Breast epithelium (tissue), 4 donors: ENCODE measurements around the gene GCG. TPM values are rescaled to one million over a fixed set of nuclear protein-coding genes. Genes with fewer than 3 reads are reported as not detected.
A peak's percentile ranks its signal among the peaks of the same experiment; 100 is the strongest.

Source experiments
- DNase-seq, 2 donors: peaks; one replicate each; pipeline ENCODE4 v3.0.0-alpha.2; 2019; ENCODE audit warnings: low spot score in 2 of 2
- H3K27ac ChIP-seq, 2 donors: fragments of 200-600 bp; sonication (generic) in 1 of 2; one replicate each; pipeline ENCODE4 v1.5.1; 2016 to 2019; ENCODE audit warnings: mild to moderate bottlenecking in 1 of 2
- H3K27me3 ChIP-seq, 2 donors: fragments of 200-600 bp; sonication (generic) in 1 of 2; one replicate each; pipeline versions ENCODE4 v1.5.1 to v1.6.0; 2017 to 2019; ENCODE audit warnings: control low read depth in 1 of 2, mild to moderate bottlenecking in 1 of 2
- H3K36me3 ChIP-seq: fragments of 200-600 bp; one replicate; pipeline ENCODE4 v1.5.1; 2019
- H3K4me1 ChIP-seq, 2 donors: fragments of 200-600 bp; sonication (generic); one replicate each; pipeline ENCODE4 v1.5.1; 2016 to 2019; ENCODE audit warnings: control low read depth in 1 of 2
- H3K4me3 ChIP-seq, 3 donors: fragments of 200-600 bp; sonication (generic); 1 replicate in 2 of 3; 2 replicates in 1 of 3; pipeline ENCODE4 v1.5.1; 2016 to 2019; ENCODE audit warnings: mild to moderate bottlenecking in 3 of 3, moderate library complexity in 2 of 3
- H3K9me3 ChIP-seq, 2 donors: fragments of 200-600 bp; sonication (generic) in 1 of 2; one replicate each; pipeline ENCODE4 v1.5.1; 2016 to 2019; ENCODE audit warnings: control low read depth in 1 of 2
- CTCF ChIP-seq, 3 donors: fragments of 450-650 bp; IDR thresholded peaks; one replicate each; pipeline ENCODE4 v1.5.1; 2016 to 2017; ENCODE audit warnings: antibody characterized with exemption in 3 of 3, mild to moderate bottlenecking in 3 of 3, moderate library complexity in 3 of 3
- POLR2A ChIP-seq: fragments of 450-650 bp; IDR thresholded peaks from one replicate; pipeline ENCODE4 v1.6.1; 2016; ENCODE audit warnings: antibody characterized with exemption, mild to moderate bottlenecking, moderate library complexity
- POLR2AphosphoS5 ChIP-seq, 3 donors: sonication (generic); formaldehyde crosslinking; IDR thresholded peaks; one replicate each; pipeline ENCODE4 v1.6.1; 2017; ENCODE audit warnings: antibody characterized with exemption in 3 of 3
- intact Hi-C: fragments of 100-400 bp; cut with DNase I; formaldehyde crosslinking; loops from one replicate; pipeline ENCODE4 v1.15.1; 2023; ENCODE audit warnings: low total_unique reads
- total RNA-seq, 3 donors: library from RNA; depleted of rRNA; stranded (reverse); fragments of >200 nt; gene quantifications; one replicate each; pipeline ENCODE4 v1.1.0, GENCODE V29; 2016

Gene GCG
- total RNA-seq, 3 donors from 2014 or later = not detected

GRCh38 chr2:162123806-162124758, 28.0 kb downstream of the GCG start:
- Histone ChIP-seq H3K4me3 (no peak overlapping the region), H3K36me3 (no peaks in the 10 kb centered on the region), H3K4me1 (no peaks in the 10 kb centered on the region), H3K9me3 (no peaks in the 10 kb centered on the region), H3K27ac (no peak overlapping the region), H3K27me3 (no peaks in the 10 kb centered on the region)
- no peak for DNase-seq
- intact Hi-C loops = no loop called here
- TF ChIP-seq POLR2A (no peak), CTCF (IDR thresholded peaks at IDR 0.05) (peak; percentile 66 to 68 (median 66)), POLR2AphosphoS5 (IDR thresholded peaks at IDR 0.05) (no peak)

GRCh38 chr2:162118166-162119031, 33.6 kb downstream of the GCG start:
- Histone ChIP-seq H3K4me3 (peak overlapping the region in 1 of 3 donors; percentile 54), H3K4me1 (peaks cover 0 to 4% of the 10 kb centered on the region in 2 donors), H3K36me3 (no peaks in the 10 kb centered on the region), H3K9me3 (no peaks in the 10 kb centered on the region), H3K27me3 (no peaks in the 10 kb centered on the region), H3K27ac (peak overlapping the region; percentile 63 to 84)
- intact Hi-C loops = no loop called here
- peak in 1 of 2 donors; percentile 33 for DNase-seq
- TF ChIP-seq POLR2A = no peak

GRCh38 chr2:162116352-162116751, 35.7 kb downstream of the GCG start:
- Histone ChIP-seq H3K27me3 (no peaks in the 10 kb centered on the region), H3K4me3 (no peak overlapping the region), H3K9me3 (no peaks in the 10 kb centered on the region), H3K27ac (no peak overlapping the region), H3K4me1 (peaks cover 0 to 4% of the 10 kb centered on the region in 2 donors), H3K36me3 (no peaks in the 10 kb centered on the region)
- intact Hi-C loops = no loop called here
- no peak for DNase-seq
- TF ChIP-seq POLR2AphosphoS5 (IDR thresholded peaks at IDR 0.05) = no peak
- no peak for TF ChIP-seq CTCF (IDR thresholded peaks at IDR 0.05)
- no peak for TF ChIP-seq POLR2A

GRCh38 chr2:162115076-162115475, 37.0 kb downstream of the GCG start:
- Histone ChIP-seq H3K9me3 (no peaks in the 10 kb centered on the region), H3K27ac (no peak overlapping the region), H3K27me3 (no peaks in the 10 kb centered on the region), H3K36me3 (no peaks in the 10 kb centered on the region), H3K4me1 (peaks cover 0 to 4% of the 10 kb centered on the region in 2 donors), H3K4me3 (no peak overlapping the region)
- no peak for DNase-seq
- TF ChIP-seq POLR2AphosphoS5 (IDR thresholded peaks at IDR 0.05) = no peak
- no peak for TF ChIP-seq CTCF (IDR thresholded peaks at IDR 0.05)
- no peak for TF ChIP-seq POLR2A
- intact Hi-C loops = no loop called here

DNA sequence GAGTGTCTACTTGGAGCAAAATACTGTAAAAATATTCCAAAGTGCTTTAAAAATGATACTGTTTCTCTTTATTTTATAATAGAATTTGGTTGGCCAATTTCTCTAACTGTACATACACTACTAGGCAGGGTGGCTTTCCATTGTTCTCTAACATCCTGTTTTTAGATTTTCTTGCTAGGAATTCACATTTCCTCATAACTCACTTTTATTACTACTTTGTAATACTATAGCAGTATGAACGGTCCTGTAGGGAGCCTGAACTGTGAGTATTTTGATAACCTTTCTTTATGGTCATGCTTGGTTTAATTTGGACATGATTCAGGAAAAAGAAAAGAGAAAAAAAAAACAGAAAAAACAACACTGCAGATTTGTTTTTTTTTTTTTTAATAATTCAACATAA, 37.8 kb downstream of the GCG start:
- Histone ChIP-seq H3K36me3 (no peaks in the 10 kb centered on the region), H3K4me1 (peaks cover 0 to 4% of the 10 kb centered on the region in 2 donors), H3K27me3 (no peaks in the 10 kb centered on the region), H3K9me3 (no peaks in the 10 kb centered on the region), H3K4me3 (no peak overlapping the region), H3K27ac (no peak overlapping the region)
- TF ChIP-seq POLR2A (no peak), CTCF (IDR thresholded peaks at IDR 0.05) (no peak), POLR2AphosphoS5 (IDR thresholded peaks at IDR 0.05) (no peak)
- intact Hi-C loops = no loop called here
- no peak for DNase-seq
